ENCODE results near the gene PPP3R1.

DNA sequence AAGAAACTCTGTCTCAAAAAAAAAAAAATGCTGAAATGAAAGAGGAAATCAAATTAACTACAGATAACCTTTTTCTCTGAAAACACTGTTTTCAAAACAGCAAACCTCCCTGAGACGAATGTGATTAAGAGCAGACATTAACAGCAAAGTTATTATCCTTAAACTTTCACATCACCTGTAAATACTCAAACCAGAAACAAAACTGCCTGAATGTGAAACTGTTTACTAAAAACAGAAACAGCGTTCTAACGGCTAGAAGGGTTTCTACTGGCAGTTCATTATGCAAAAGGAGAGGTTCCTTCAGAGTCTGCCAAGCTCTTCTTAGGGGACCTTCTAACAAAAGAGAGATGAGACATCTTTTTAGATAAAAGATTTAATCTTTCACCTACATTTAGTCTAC lies 48.7 kb downstream of the PPP3R1 start:
- TF ChIP-seq PPARA (CRISPR knock-in tag; IDR thresholded peaks at IDR 0.05; ENCODE audit: borderline replicate concordance): no peak
- TF ChIP-seq ZNF70 (CRISPR knock-in tag; IDR thresholded peaks at IDR 0.05): no peak
- TF ChIP-seq, protein P1, sequence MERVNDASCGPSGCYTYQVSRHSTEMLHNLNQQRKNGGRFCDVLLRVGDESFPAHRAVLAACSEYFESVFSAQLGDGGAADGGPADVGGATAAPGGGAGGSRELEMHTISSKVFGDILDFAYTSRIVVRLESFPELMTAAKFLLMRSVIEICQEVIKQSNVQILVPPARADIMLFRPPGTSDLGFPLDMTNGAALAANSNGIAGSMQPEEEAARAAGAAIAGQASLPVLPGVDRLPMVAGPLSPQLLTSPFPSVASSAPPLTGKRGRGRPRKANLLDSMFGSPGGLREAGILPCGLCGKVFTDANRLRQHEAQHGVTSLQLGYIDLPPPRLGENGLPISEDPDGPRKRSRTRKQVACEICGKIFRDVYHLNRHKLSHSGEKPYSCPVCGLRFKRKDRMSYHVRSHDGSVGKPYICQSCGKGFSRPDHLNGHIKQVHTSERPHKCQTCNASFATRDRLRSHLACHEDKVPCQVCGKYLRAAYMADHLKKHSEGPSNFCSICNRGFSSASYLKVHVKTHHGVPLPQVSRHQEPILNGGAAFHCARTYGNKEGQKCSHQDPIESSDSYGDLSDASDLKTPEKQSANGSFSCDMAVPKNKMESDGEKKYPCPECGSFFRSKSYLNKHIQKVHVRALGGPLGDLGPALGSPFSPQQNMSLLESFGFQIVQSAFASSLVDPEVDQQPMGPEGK (CRISPR knock-in tag; IDR thresholded peaks at IDR 0.05; ENCODE audit: borderline replicate concordance): no peak
- TF ChIP-seq BACH2 (CRISPR knock-in tag; IDR thresholded peaks at IDR 0.05; ENCODE audit: borderline replicate concordance): no peak

Data from SK-N-SH treated with all-trans-retinoic acid at 6 μM for 48 hours (cell line).